Ovary (tissue), 3 donors: ENCODE results near the gene ATP13A2.

ENCODE experiments used
- EP300 ChIP-seq: sonication (generic); formaldehyde crosslinking; IDR thresholded peaks from one replicate; pipeline ENCODE4 v1.6.1; 2017; ENCODE audit warnings: antibody characterized with exemption
- POLR2A ChIP-seq: fragments of 450-650 bp; IDR thresholded peaks from one replicate; pipeline ENCODE4 v1.6.1; 2017; ENCODE audit warnings: antibody characterized with exemption, mild to moderate bottlenecking, moderate library complexity
- TF ChIP-seq, protein P1 (sequence below), 3 donors: fragments of 450-650 bp in 2 of 3; fragments of 200-600 bp in 1 of 3; IDR thresholded peaks; one replicate each; pipeline versions ENCODE4 v1.5.1 to v1.8.0; 2016 to 2022; ENCODE audit warnings: antibody characterized with exemption in 3 of 3, mild to moderate bottlenecking in 1 of 3
- donor health status: DM: no; HTN: no; CAD: no.

DNA sequence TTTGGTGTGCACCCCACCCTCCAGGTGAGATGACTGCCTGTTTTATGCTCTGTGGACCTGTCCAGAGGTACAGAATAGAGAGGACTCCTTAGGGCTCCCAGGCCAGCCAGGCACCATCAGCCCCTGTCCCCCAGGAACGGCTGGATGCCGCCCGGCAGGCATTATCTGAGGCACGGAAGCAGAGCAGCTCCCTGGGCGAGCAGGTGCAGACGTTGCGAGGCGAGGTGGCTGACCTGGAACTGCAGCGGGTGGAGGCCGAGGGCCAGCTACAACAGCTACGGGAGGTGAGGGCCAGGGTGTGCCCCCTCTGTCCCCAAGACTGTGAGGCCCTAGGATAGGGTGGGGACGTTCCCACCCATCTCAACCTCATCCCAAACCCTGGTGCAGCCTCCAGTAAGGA is 42.1 kb downstream of the ATP13A2 start:
- TF ChIP-seq, protein P1, sequence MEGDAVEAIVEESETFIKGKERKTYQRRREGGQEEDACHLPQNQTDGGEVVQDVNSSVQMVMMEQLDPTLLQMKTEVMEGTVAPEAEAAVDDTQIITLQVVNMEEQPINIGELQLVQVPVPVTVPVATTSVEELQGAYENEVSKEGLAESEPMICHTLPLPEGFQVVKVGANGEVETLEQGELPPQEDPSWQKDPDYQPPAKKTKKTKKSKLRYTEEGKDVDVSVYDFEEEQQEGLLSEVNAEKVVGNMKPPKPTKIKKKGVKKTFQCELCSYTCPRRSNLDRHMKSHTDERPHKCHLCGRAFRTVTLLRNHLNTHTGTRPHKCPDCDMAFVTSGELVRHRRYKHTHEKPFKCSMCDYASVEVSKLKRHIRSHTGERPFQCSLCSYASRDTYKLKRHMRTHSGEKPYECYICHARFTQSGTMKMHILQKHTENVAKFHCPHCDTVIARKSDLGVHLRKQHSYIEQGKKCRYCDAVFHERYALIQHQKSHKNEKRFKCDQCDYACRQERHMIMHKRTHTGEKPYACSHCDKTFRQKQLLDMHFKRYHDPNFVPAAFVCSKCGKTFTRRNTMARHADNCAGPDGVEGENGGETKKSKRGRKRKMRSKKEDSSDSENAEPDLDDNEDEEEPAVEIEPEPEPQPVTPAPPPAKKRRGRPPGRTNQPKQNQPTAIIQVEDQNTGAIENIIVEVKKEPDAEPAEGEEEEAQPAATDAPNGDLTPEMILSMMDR (IDR thresholded peaks at IDR 0.05): no peak
- TF ChIP-seq POLR2A (no peak), EP300 (no peak)
